Measurements from ENCODE around the gene TM6SF1.

- TF ChIP-seq POLR2A (IDR thresholded peaks at IDR 0.05), result no peak
- TF ChIP-seq CTCF (IDR thresholded peaks at IDR 0.05 in 4 of 5, conservative IDR thresholded peaks at IDR 0.05 in 1 of 5), result no peak
Observed at GRCh38 chr15:83163032-83163431, 55.6 kb downstream of the TM6SF1 start.

Data from gastrocnemius medialis (tissue), 4 donors.